PC-3 (cell line): Measurements from ENCODE around the gene IL32. TPM values are rescaled to one million over a fixed set of nuclear protein-coding genes. Genes with fewer than 3 reads are reported as not detected.

Experiments used
- ATAC-seq: fragments of 200-7000 bp; cut with Tn5 transposase; 2 replicates; pipeline ENCODE4 v1.9.1; 2020; ENCODE audit warnings: mild to moderate bottlenecking, moderate library complexity
- BruUV-seq: library from RNA; stranded (reverse); fragments of 400-500 nt; replicated peaks from 2 replicates; lab custom pipeline; 2021; lab: Mats Ljungman, UMichigan
- CTCF ChIA-PET: fragments of 300-600 bp; sonication (Branson Sonifier 250); formaldehyde crosslinking; loops from one replicate; lab custom pipeline; 2022; ENCODE audit warnings: antibody characterized with exemption; lab: Charles Lee
- POLR2A ChIA-PET: fragments of 300-600 bp; sonication (Branson Sonifier 250); formaldehyde crosslinking; loops from one replicate; lab custom pipeline; 2022; ENCODE audit warnings: antibody characterized with exemption; ENCODE audit not compliant: unreplicated experiment; lab: Charles Lee
- DNase-seq: peaks from one replicate; pipeline ENCODE4 v3.0.0-alpha.2; 2015
- H2AFZ ChIP-seq: fragments of 300-600 bp; sonication (generic); 2 replicates; pipeline ENCODE4 v1.6.0; 2016; ENCODE audit warnings: antibody characterized with exemption, low read length
- H3F3A ChIP-seq: fragments of 300-600 bp; sonication (generic); one replicate; pipeline ENCODE4 v1.6.0; 2017; ENCODE audit warnings: antibody characterized with exemption, low read length, control low read depth, mild to moderate bottlenecking; ENCODE audit not compliant: unreplicated experiment
- H3K27ac ChIP-seq: fragments of 300-600 bp; sonication (generic); 2 replicates; pipeline ENCODE4 v1.5.1; 2016; ENCODE audit warnings: mild to moderate bottlenecking, low read length
- H3K27me3 ChIP-seq: fragments of 300-600 bp; sonication (generic); 2 replicates; pipeline ENCODE4 v1.6.1; 2016; ENCODE audit warnings: low read length, mixed read lengths
- H3K36me3 ChIP-seq: fragments of 300-600 bp; sonication (generic); 2 replicates; pipeline ENCODE4 v1.6.1; 2016; ENCODE audit warnings: low read depth, mixed run types, low read length, mixed read lengths
- H3K4me1 ChIP-seq: fragments of 300-600 bp; sonication (generic); 2 replicates; pipeline ENCODE4 v1.5.1; 2016; ENCODE audit warnings: low read length; ENCODE audit not compliant: insufficient read depth
- H3K4me2 ChIP-seq: fragments of 300-600 bp; sonication (generic); 2 replicates; pipeline ENCODE4 v1.6.0; 2016; ENCODE audit warnings: low read length
- H3K4me3 ChIP-seq: fragments of 300-600 bp; sonication (generic); 2 replicates; pipeline ENCODE4 v1.5.1; 2016; ENCODE audit warnings: mild to moderate bottlenecking, low read length, mixed read lengths
- H3K79me2 ChIP-seq: fragments of 300-600 bp; sonication (generic); 2 replicates; pipeline ENCODE4 v1.6.1; 2017; ENCODE audit warnings: low read length, mixed read lengths
- H3K9ac ChIP-seq: fragments of 300-600 bp; sonication (generic); 2 replicates; pipeline ENCODE4 v1.6.0; 2016; ENCODE audit warnings: mild to moderate bottlenecking, low read length
- H3K9me2 ChIP-seq: fragments of 300-600 bp; sonication (generic); replicated peaks from 2 replicates; pipeline ENCODE4 v1.6.1; 2016; ENCODE audit warnings: mixed run types, low read length, mixed read lengths
- H3K9me3 ChIP-seq: fragments of 300-600 bp; sonication (generic); 2 replicates; pipeline ENCODE4 v1.6.1; 2016; ENCODE audit warnings: low read length, mixed read lengths
- H4K20me1 ChIP-seq: fragments of 300-600 bp; sonication (generic); 2 replicates; pipeline ENCODE4 v1.6.1; 2016; ENCODE audit warnings: low read length, mixed read lengths
- EZH2 ChIP-seq: fragments of 300-600 bp; sonication (generic); IDR thresholded peaks from one replicate; pipeline ENCODE4 v1.6.1; 2017; ENCODE audit warnings: antibody characterized with exemption, mild to moderate bottlenecking, low read length; ENCODE audit not compliant: unreplicated experiment
- EZH2phosphoT487 ChIP-seq: fragments of 300-600 bp; sonication (generic); IDR thresholded peaks from 2 replicates; pipeline ENCODE4 v1.6.1; 2018; ENCODE audit warnings: mild to moderate bottlenecking, antibody characterized with exemption, low read length, borderline replicate concordance
- intact Hi-C: fragments of 100-400 bp; cut with micrococcal nuclease; formaldehyde crosslinking; loops from 2 replicates; pipeline ENCODE4 v1.9.0; 2023
- total RNA-seq: library from RNA; depleted of rRNA; stranded (reverse); fragments of >200 nt; gene quantifications from 2 replicates; pipeline ENCODE4 v1.2.3, GENCODE V29; 2014
- TF ChIP-seq, protein P1 (sequence below): fragments of 300-600 bp; sonication (generic); conservative IDR thresholded peaks from 2 replicates; pipeline ENCODE4 v1.5.1; 2017; ENCODE audit warnings: antibody characterized with exemption, low read depth, mild to moderate bottlenecking, low read length

IL32 gene
- total RNA-seq, 1 experiment from 2014 or later = 8.8 TPM

DNA sequence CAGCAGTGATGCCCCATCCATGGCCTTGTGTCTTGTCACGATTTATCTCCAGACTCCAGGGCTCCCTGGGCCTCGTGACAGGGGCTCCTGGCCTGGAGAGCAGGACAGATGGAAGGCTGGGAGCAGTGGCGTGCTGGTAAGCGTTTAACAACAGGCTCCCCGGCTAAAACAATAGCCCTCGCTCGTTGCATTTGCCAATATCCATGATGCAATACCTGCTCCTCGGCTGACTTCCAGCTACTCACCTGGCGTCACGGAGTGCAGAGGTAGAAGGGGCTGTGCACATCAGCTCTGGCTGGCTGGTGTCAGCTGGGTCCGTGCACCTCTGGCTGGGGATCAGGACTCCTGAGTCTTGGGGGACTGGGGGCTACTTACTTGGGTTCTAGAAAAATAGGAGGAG lies 27.2 kb upstream of the IL32 start:
- Histone ChIP-seq H3K36me3 (no peaks in the 10 kb centered on the region), H3K4me2 (no peak overlapping the region), H3K27me3 (no peaks in the 10 kb centered on the region), H4K20me1 (no peaks in the 10 kb centered on the region), H3K4me1 (no peaks in the 10 kb centered on the region), H3K4me3 (no peak overlapping the region), H3K9ac (no peak overlapping the region), H3K9me2 (no peaks in the 10 kb centered on the region), H3K79me2 (no peaks in the 10 kb centered on the region), H3K27ac (no peak overlapping the region), H3F3A (no peaks in the 10 kb centered on the region), H3K9me3 (no peaks in the 10 kb centered on the region), H2AFZ (no peak overlapping the region)
- no peak for ATAC-seq
- intact Hi-C loops = no loop called here
- BruUV-seq = no TSS peak
- ChIA-PET POLR2A (no interaction called here), CTCF (no interaction called here)
- no peak for TF ChIP-seq EZH2phosphoT487
- TF ChIP-seq, protein P1, sequence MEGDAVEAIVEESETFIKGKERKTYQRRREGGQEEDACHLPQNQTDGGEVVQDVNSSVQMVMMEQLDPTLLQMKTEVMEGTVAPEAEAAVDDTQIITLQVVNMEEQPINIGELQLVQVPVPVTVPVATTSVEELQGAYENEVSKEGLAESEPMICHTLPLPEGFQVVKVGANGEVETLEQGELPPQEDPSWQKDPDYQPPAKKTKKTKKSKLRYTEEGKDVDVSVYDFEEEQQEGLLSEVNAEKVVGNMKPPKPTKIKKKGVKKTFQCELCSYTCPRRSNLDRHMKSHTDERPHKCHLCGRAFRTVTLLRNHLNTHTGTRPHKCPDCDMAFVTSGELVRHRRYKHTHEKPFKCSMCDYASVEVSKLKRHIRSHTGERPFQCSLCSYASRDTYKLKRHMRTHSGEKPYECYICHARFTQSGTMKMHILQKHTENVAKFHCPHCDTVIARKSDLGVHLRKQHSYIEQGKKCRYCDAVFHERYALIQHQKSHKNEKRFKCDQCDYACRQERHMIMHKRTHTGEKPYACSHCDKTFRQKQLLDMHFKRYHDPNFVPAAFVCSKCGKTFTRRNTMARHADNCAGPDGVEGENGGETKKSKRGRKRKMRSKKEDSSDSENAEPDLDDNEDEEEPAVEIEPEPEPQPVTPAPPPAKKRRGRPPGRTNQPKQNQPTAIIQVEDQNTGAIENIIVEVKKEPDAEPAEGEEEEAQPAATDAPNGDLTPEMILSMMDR = no peak
- TF ChIP-seq EZH2 = no peak
- no peak for DNase-seq

DNA sequence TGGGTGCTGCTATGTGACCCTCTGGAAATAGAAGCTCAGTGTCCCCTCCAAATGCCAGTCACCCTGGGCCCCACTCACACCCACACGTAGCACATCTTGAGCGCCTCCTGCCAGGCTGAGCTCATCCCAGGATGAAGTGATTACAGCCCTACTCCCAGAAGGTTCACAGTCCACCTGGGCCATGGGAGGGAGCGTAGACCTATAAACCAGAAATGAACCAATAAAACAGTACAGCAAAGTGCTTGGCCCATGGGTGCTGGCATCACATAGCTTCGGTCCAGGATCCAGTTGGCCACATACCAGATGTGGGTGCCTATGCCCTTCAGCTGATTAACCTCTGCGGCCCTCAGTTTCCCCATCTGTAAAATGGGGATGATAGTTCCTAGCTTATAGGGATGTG lies 26.5 kb upstream of the IL32 start:
- ChIA-PET CTCF (no interaction called here), POLR2A (no interaction called here)
- Histone ChIP-seq H4K20me1 (no peaks in the 10 kb centered on the region), H3F3A (no peaks in the 10 kb centered on the region), H3K36me3 (no peaks in the 10 kb centered on the region), H3K4me3 (no peak overlapping the region), H3K9me2 (no peaks in the 10 kb centered on the region), H3K4me1 (no peaks in the 10 kb centered on the region), H3K9ac (no peak overlapping the region), H3K27ac (no peak overlapping the region), H3K79me2 (no peaks in the 10 kb centered on the region), H3K4me2 (no peak overlapping the region), H3K27me3 (no peaks in the 10 kb centered on the region), H3K9me3 (no peaks in the 10 kb centered on the region), H2AFZ (no peak overlapping the region)
- DNase-seq (no peak), ATAC-seq (no peak)
- no peak for TF ChIP-seq EZH2phosphoT487
- TF ChIP-seq EZH2 = no peak
- TF ChIP-seq, protein P1 = no peak
- no TSS peak for BruUV-seq
- intact Hi-C loops = no loop called here

DNA sequence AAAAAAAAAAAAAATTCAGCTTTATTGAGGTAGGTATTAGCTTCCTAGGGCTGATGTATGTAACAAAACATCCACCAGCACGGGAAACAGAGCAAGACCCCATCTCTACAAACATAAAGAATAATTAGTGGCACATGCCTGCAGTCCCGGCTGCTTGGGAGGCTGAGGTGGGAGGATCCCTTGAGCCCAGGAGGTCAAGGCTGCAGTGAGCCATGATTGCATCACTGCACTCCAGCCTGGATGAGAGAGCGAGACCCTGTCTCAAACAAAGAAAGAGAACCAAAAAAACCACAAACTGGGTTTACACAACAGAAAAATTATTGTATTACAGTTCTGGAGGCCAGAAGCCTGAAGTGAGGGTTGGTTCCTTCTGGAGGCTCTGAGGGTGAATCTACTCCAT lies 23.1 kb upstream of the IL32 start:
- ChIA-PET CTCF (no interaction called here), POLR2A (no interaction called here)
- H3K27ac ChIP-seq = no peak overlapping the region
- ATAC-seq = no peak
- peaks cover 3% of the 10 kb centered on the region; the same call in 1 of the 2 replicates for H3K27me3 ChIP-seq
- H3K79me2 ChIP-seq = no peaks in the 10 kb centered on the region
- H3F3A ChIP-seq = no peaks in the 10 kb centered on the region
- no peaks in the 10 kb centered on the region for H3K9me3 ChIP-seq
- no peak for DNase-seq
- no TSS peak for BruUV-seq
- no peak overlapping the region for H3K4me2 ChIP-seq
- no peaks in the 10 kb centered on the region for H3K36me3 ChIP-seq
- no peaks in the 10 kb centered on the region for H3K4me1 ChIP-seq
- TF ChIP-seq EZH2phosphoT487 (no peak), EZH2 (no peak)
- TF ChIP-seq, protein P1 = no peak
- H3K4me3 ChIP-seq = no peak overlapping the region
- no peak overlapping the region for H3K9ac ChIP-seq
- H2AFZ ChIP-seq = no peak overlapping the region
- intact Hi-C loops = no loop called here
- H4K20me1 ChIP-seq = no peaks in the 10 kb centered on the region
- no peaks in the 10 kb centered on the region for H3K9me2 ChIP-seq
